HepG2 (cell line): Measurements from ENCODE around the gene CCDC117. TPM values are rescaled to one million over a fixed set of nuclear protein-coding genes. Genes with fewer than 3 reads are reported as not detected.

Source experiments
- ATAC-seq: fragments of 200-7000 bp; cut with Tn5 transposase; 3 replicates; pipeline ENCODE4 v1.9.1; 2020; ENCODE audit warnings: mild to moderate bottlenecking, moderate library complexity
- BruUV-seq: library from RNA; stranded (reverse); fragments of 400-500 nt; replicated peaks from 2 replicates; lab custom pipeline; 2021; lab: Mats Ljungman, UMichigan
- CTCF ChIA-PET: fragments of 300-600 bp; formaldehyde crosslinking; extraction: SDS; loops from one replicate; lab custom pipeline; 2021; ENCODE audit warnings: low total read pairs, inconsistent platforms, low intra/inter-chr PET ratio; lab: Yijun Ruan, JAX
- POLR2A ChIA-PET: fragments of 350-600 bp; sonication (Branson Sonifier 250); formaldehyde crosslinking; loops from one replicate; lab custom pipeline; 2020; ENCODE audit warnings: antibody characterized with exemption, inconsistent platforms; lab: Yijun Ruan, JAX
- DNase-seq: peaks from one replicate; pipeline ENCODE4 v3.0.0-alpha.2; 2015; ENCODE audit warnings: low spot score
- FAIRE-seq: peaks from 3 replicates; lab custom pipeline; 2011; peaks lifted over from hg19 to GRCh38; lab: Jason Lieb, UNC
- H2AFZ ChIP-seq: one replicate; pipeline ENCODE4 v1.6.1; 2011; ENCODE audit warnings: low read length, inconsistent platforms
- H3K27ac ChIP-seq: fragments of 300-600 bp; 3 replicates; pipeline ENCODE4 v1.8.0; 2011; ENCODE audit warnings: mixed run types, mild to moderate bottlenecking, mixed read lengths, low read length, inconsistent platforms; ENCODE audit not compliant: insufficient read depth; ENCODE audit errors: extremely low read length
- H3K27me3 ChIP-seq, 2 experiments: fragments of 200-600 bp in 1 of 2; 2 replicates in 1 of 2; 3 replicates in 1 of 2; pipeline versions ENCODE4 v1.6.0 to v1.8.0; 2011; ENCODE audit warnings: low read length in 2 of 2, mild to moderate bottlenecking in 2 of 2, moderate library complexity in 2 of 2, inconsistent platforms in 1 of 2; ENCODE audit not compliant: insufficient read depth in 2 of 2, control insufficient read depth in 1 of 2
- H3K36me3 ChIP-seq, 2 experiments: fragments of 200-600 bp in 1 of 2; replicated peaks in 1 of 2; 2 replicates in 1 of 2; 3 replicates in 1 of 2; pipeline versions ENCODE4 v1.5.1 to v1.8.0; 2011; ENCODE audit warnings: low read length in 2 of 2, inconsistent platforms in 1 of 2; ENCODE audit not compliant: insufficient read depth in 2 of 2, control insufficient read depth in 1 of 2
- H3K4me1 ChIP-seq: 2 replicates; pipeline ENCODE4 v1.5.1; 2012; ENCODE audit warnings: low read length, inconsistent platforms; ENCODE audit not compliant: insufficient read depth
- H3K4me2 ChIP-seq: 2 replicates; pipeline ENCODE4 v1.6.0; 2011; ENCODE audit warnings: low read depth, low read length, inconsistent platforms
- H3K4me3 ChIP-seq, 3 experiments: fragments of 200-600 bp in 1 of 3; sonication (generic), shearing (Covaris generic) in 1 of 3; replicated peaks in 1 of 3; 2 replicates each; pipeline ENCODE4 v1.5.1; 2011 to 2016; ENCODE audit warnings: low read length in 3 of 3, inconsistent platforms in 2 of 3, low read depth in 2 of 3, mild to moderate bottlenecking in 2 of 3, control low read depth in 1 of 3, mixed read lengths in 1 of 3; ENCODE audit not compliant: insufficient read depth in 1 of 3
- H3K79me2 ChIP-seq: one replicate; pipeline ENCODE4 v1.6.1; 2011; ENCODE audit warnings: low read length, inconsistent platforms; ENCODE audit not compliant: insufficient read depth
- H3K9ac ChIP-seq: 2 replicates; pipeline ENCODE4 v1.6.0; 2011; ENCODE audit warnings: mild to moderate bottlenecking, low read depth, low read length, inconsistent platforms; ENCODE audit not compliant: insufficient read depth
- H3K9me3 ChIP-seq: 2 replicates; pipeline ENCODE4 v1.5.1; 2012; ENCODE audit warnings: mild to moderate bottlenecking, low read length
- H4K20me1 ChIP-seq: 2 replicates; pipeline ENCODE4 v1.6.0; 2011; ENCODE audit warnings: inconsistent platforms, mild to moderate bottlenecking, low read length, moderate library complexity; ENCODE audit not compliant: insufficient read depth
- ATF7-NPFF ChIP-seq: sonication (generic); formaldehyde crosslinking; IDR thresholded peaks from 2 replicates; pipeline ENCODE4 v1.8.1; 2023; ENCODE audit warnings: mild to moderate bottlenecking, low read depth, missing genetic modification reagents, moderate library complexity
- BRD4 ChIP-seq: sonication (generic); formaldehyde crosslinking; IDR thresholded peaks from 2 replicates; pipeline ENCODE4 v1.4.0; 2020; ENCODE audit warnings: missing genetic modification reagents
- CHD4 ChIP-seq: fragments of 200-600 bp; sonication (generic); IDR thresholded peaks from 2 replicates; pipeline ENCODE4 v1.7.0; 2017; ENCODE audit warnings: mild to moderate bottlenecking, low read length, borderline replicate concordance
- CREB1 ChIP-seq, 2 experiments: fragments of 450-650 bp in 1 of 2; IDR thresholded peaks; 2 replicates each; pipeline ENCODE4 v1.6.1; 2016 to 2017; ENCODE audit warnings: control low read depth in 1 of 2, mild to moderate bottlenecking in 1 of 2, missing compliant biosample characterization in 1 of 2, missing genetic modification characterization in 1 of 2
- NBN ChIP-seq: fragments of 450-650 bp; conservative IDR thresholded peaks from 2 replicates; pipeline ENCODE4 v1.6.1; 2017
- ONECUT2 ChIP-seq: sonication (generic); formaldehyde crosslinking; IDR thresholded peaks from 2 replicates; pipeline ENCODE4 v1.4.0; 2020; ENCODE audit warnings: missing genetic modification reagents
- PITX1 ChIP-seq: sonication (generic); formaldehyde crosslinking; IDR thresholded peaks from 2 replicates; pipeline ENCODE4 v1.5.1; 2020; ENCODE audit warnings: mild to moderate bottlenecking, missing genetic modification reagents
- RARG ChIP-seq: sonication (generic); formaldehyde crosslinking; IDR thresholded peaks from 2 replicates; pipeline ENCODE4 v1.4.0; 2020; ENCODE audit warnings: low read depth, mild to moderate bottlenecking, missing genetic modification reagents
- RFX1 ChIP-seq: fragments of 450-650 bp; IDR thresholded peaks from 2 replicates; pipeline ENCODE4 v1.6.1; 2017
- TCF12 ChIP-seq, 2 experiments: fragments of 450-650 bp in 1 of 2; sonication (generic) in 1 of 2; formaldehyde crosslinking in 1 of 2; IDR thresholded peaks; 2 replicates each; pipeline versions ENCODE4 v1.6.1 to v1.8.0; 2017 to 2022; ENCODE audit warnings: antibody characterized with exemption in 1 of 2, mild to moderate bottlenecking in 1 of 2, missing genetic modification reagents in 1 of 2, moderate library complexity in 1 of 2
- TSC22D2 ChIP-seq: sonication (generic); formaldehyde crosslinking; IDR thresholded peaks from 2 replicates; pipeline ENCODE4 v1.5.1; 2020; ENCODE audit warnings: missing genetic modification reagents, mild to moderate bottlenecking, borderline replicate concordance
- YEATS4 ChIP-seq: sonication (generic); formaldehyde crosslinking; IDR thresholded peaks from 2 replicates; pipeline ENCODE4 v1.4.0; 2020; ENCODE audit warnings: missing genetic modification reagents, borderline replicate concordance
- ZFP91 ChIP-seq: sonication (generic); formaldehyde crosslinking; IDR thresholded peaks from 2 replicates; pipeline ENCODE4 v1.9.0; 2022; ENCODE audit warnings: missing genetic modification reagents, mild to moderate bottlenecking, borderline replicate concordance
- ZNF33A ChIP-seq: sonication (generic); formaldehyde crosslinking; IDR thresholded peaks from 2 replicates; pipeline ENCODE4 v1.5.1; 2020; ENCODE audit warnings: missing genetic modification reagents, mild to moderate bottlenecking, moderate library complexity, borderline replicate concordance
- ZNF547 ChIP-seq: sonication (generic); formaldehyde crosslinking; IDR thresholded peaks from 2 replicates; pipeline ENCODE4 v1.5.1; 2020; ENCODE audit warnings: mild to moderate bottlenecking, missing genetic modification reagents
- ZNF75D ChIP-seq: sonication (generic); formaldehyde crosslinking; IDR thresholded peaks from 2 replicates; pipeline ENCODE4 v1.8.1; 2023; ENCODE audit warnings: missing genetic modification reagents, mild to moderate bottlenecking, borderline replicate concordance
- WGBS: methylation state at CpG from one replicate; pipeline ENCODE4 v1.1.6; 2017; ENCODE audit warnings: low lambda C conversion rate; 5-methylcytosine and 5-hydroxymethylcytosine counted together
- in situ Hi-C: cut with HindIII; loops from 2 replicates; pipeline ENCODE4 v1.10.0; 2017; ENCODE audit warnings: low pct_unique_long_range_greater_than_20kb; ENCODE audit not compliant: extremely low pct_ligation_motif_present
- intact Hi-C: fragments of 100-400 bp; cut with micrococcal nuclease; formaldehyde crosslinking; loops from one replicate; pipeline ENCODE4 v1.10.0; 2022; ENCODE audit not compliant: unreplicated experiment
- polyA plus RNA-seq, 8 experiments: library from polyadenylated mRNA; depleted of rRNA in 3 of 8; stranded (reverse) in 7 of 8; unstranded in 1 of 8; fragments of >200 nt; fragmentation: Illumina TruSeq in 4 of 8; extraction: Trizol in 4 of 8; gene quantifications; 2 replicates each; pipeline versions ENCODE4 v1.2.1 to v1.2.3, GENCODE V29; 2011 to 2016; ENCODE audit warnings: low read depth in 4 of 8, missing spikeins in 1 of 8, mixed read lengths in 1 of 8; ENCODE audit not compliant: insufficient read depth in 1 of 8
- total RNA-seq, 5 experiments: library from RNA; depleted of rRNA; stranded (reverse); fragments of >200 nt; fragmentation: Illumina TruSeq; extraction: Trizol; gene quantifications; 2 replicates each; pipeline ENCODE4 v1.2.3, GENCODE V29; 2016; ENCODE audit warnings: low read depth in 1 of 5
- TF ChIP-seq, protein P1 (sequence below): sonication (generic); formaldehyde crosslinking; IDR thresholded peaks from 2 replicates; pipeline ENCODE4 v1.8.0; 2022; ENCODE audit warnings: mild to moderate bottlenecking, missing genetic modification reagents
- TF ChIP-seq, protein P2 (sequence below): sonication (generic); formaldehyde crosslinking; IDR thresholded peaks from 2 replicates; pipeline ENCODE4 v1.9.0; 2021; ENCODE audit warnings: missing genetic modification reagents, borderline replicate concordance
- TF ChIP-seq, protein P3 (sequence below): sonication (generic); formaldehyde crosslinking; IDR thresholded peaks from 2 replicates; pipeline ENCODE4 v1.4.0; 2020; ENCODE audit warnings: missing genetic modification reagents

CCDC117 gene
- total and polyA plus RNA-seq, 2 of the 13 experiments (the other 11 are each of a cell fraction or from before 2014, with no cell fraction given): 12.6 to 34.2 TPM

- ChIA-PET POLR2A (interaction anchor here (1.4 kb wide), 1 partner anchor 16 kb away, joined by 3 read pairs; no protein-coding TSS in a partner anchor), CTCF (no interaction called here)
- Histone ChIP-seq H3K9ac (no peak overlapping the region), H4K20me1 (no peaks in the 10 kb centered on the region), H3K27ac (no peak overlapping the region), H3K79me2 (peaks cover 3% of the 10 kb centered on the region), H3K4me3 (no peak overlapping the region), H3K27me3 (no peaks in the 10 kb centered on the region), H3K9me3 (no peaks in the 10 kb centered on the region), H3K4me2 (no peak overlapping the region), H3K4me1 (no peaks in the 10 kb centered on the region), H3K36me3 (peaks cover 8 to 33% of the 10 kb centered on the region in 2 experiments), H2AFZ (no peak overlapping the region)
- in situ Hi-C loops: no loop called here
- BruUV-seq: no TSS peak
- ATAC-seq: no peak
- intact Hi-C loops: no loop called here
- WGBS: 95% methylated on average over 3 of the region's 3 CpGs
- no peak for DNase-seq
- FAIRE-seq: no peak
- TF ChIP-seq ATF7-NPFF (CRISPR knock-in tag) (no peak), NBN (no peak), TCF12 (IDR thresholded peaks at IDR 0.05) (no peak), TCF12 (CRISPR knock-in tag; IDR thresholded peaks at IDR 0.05) (no peak), PITX1 (no peak), RFX1 (no peak), ZNF75D (no peak), RARG (CRISPR knock-in tag) (no peak), ZNF33A (CRISPR knock-in tag) (no peak), BRD4 (no peak), YEATS4 (CRISPR knock-in tag) (no peak), CHD4 (no peak), ZNF547 (CRISPR knock-in tag) (no peak), ONECUT2 (CRISPR knock-in tag) (no peak), ZFP91 (CRISPR knock-in tag) (no peak), CREB1 (IDR thresholded peaks at IDR 0.05) (no peak), CREB1 (CRISPR knock-in tag; IDR thresholded peaks at IDR 0.05) (no peak), TSC22D2 (no peak)
- TF ChIP-seq, protein P1, sequence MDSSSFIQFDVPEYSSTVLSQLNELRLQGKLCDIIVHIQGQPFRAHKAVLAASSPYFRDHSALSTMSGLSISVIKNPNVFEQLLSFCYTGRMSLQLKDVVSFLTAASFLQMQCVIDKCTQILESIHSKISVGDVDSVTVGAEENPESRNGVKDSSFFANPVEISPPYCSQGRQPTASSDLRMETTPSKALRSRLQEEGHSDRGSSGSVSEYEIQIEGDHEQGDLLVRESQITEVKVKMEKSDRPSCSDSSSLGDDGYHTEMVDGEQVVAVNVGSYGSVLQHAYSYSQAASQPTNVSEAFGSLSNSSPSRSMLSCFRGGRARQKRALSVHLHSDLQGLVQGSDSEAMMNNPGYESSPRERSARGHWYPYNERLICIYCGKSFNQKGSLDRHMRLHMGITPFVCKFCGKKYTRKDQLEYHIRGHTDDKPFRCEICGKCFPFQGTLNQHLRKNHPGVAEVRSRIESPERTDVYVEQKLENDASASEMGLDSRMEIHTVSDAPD: no peak
- TF ChIP-seq, protein P2, sequence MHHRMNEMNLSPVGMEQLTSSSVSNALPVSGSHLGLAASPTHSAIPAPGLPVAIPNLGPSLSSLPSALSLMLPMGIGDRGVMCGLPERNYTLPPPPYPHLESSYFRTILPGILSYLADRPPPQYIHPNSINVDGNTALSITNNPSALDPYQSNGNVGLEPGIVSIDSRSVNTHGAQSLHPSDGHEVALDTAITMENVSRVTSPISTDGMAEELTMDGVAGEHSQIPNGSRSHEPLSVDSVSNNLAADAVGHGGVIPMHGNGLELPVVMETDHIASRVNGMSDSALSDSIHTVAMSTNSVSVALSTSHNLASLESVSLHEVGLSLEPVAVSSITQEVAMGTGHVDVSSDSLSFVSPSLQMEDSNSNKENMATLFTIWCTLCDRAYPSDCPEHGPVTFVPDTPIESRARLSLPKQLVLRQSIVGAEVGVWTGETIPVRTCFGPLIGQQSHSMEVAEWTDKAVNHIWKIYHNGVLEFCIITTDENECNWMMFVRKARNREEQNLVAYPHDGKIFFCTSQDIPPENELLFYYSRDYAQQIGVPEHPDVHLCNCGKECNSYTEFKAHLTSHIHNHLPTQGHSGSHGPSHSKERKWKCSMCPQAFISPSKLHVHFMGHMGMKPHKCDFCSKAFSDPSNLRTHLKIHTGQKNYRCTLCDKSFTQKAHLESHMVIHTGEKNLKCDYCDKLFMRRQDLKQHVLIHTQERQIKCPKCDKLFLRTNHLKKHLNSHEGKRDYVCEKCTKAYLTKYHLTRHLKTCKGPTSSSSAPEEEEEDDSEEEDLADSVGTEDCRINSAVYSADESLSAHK (CRISPR knock-in tag): no peak
- TF ChIP-seq, protein P3, sequence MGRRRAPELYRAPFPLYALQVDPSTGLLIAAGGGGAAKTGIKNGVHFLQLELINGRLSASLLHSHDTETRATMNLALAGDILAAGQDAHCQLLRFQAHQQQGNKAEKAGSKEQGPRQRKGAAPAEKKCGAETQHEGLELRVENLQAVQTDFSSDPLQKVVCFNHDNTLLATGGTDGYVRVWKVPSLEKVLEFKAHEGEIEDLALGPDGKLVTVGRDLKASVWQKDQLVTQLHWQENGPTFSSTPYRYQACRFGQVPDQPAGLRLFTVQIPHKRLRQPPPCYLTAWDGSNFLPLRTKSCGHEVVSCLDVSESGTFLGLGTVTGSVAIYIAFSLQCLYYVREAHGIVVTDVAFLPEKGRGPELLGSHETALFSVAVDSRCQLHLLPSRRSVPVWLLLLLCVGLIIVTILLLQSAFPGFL (CRISPR knock-in tag): no peak
Observed at GRCh38 chr22:28730179-28730578, 42.3 kb upstream of the CCDC117 start.
